Astrocyte (in vitro differentiated cells and primary cell): Measurements from ENCODE around the gene GIPC1. TPM values are rescaled to one million over a fixed set of nuclear protein-coding genes. Genes with fewer than 3 reads are reported as not detected.

Source experiments
- DNase-seq: peaks from one replicate; pipeline ENCODE4 v3.0.0-alpha.2; 2010; ENCODE audit warnings: low read depth
- FAIRE-seq: peaks from 2 replicates; lab custom pipeline; 2011; peaks lifted over from hg19 to GRCh38; lab: Jason Lieb, UNC
- H2AFZ ChIP-seq: 2 replicates; pipeline ENCODE4 v1.6.0; 2012; ENCODE audit warnings: low read depth, low read length, inconsistent platforms
- H3K27ac ChIP-seq: 2 replicates; pipeline ENCODE4 v1.5.1; 2011; ENCODE audit warnings: low read depth, low read length, inconsistent platforms
- H3K27me3 ChIP-seq: 2 replicates; pipeline ENCODE4 v1.6.0; 2011; ENCODE audit warnings: low read length, inconsistent platforms; ENCODE audit not compliant: insufficient read depth
- H3K36me3 ChIP-seq: 2 replicates; pipeline ENCODE4 v1.5.1; 2011; ENCODE audit warnings: low read length, inconsistent platforms; ENCODE audit not compliant: insufficient read depth
- H3K4me1 ChIP-seq: 2 replicates; pipeline ENCODE4 v1.5.1; 2011; ENCODE audit warnings: low read length, inconsistent platforms; ENCODE audit not compliant: insufficient read depth
- H3K4me2 ChIP-seq: 2 replicates; pipeline ENCODE4 v1.6.0; 2012; ENCODE audit warnings: low read length, inconsistent platforms
- H3K4me3 ChIP-seq: 2 replicates; pipeline ENCODE4 v1.5.1; 2011; ENCODE audit warnings: low read depth, mild to moderate bottlenecking, low read length, inconsistent platforms; ENCODE audit not compliant: insufficient read depth
- H3K79me2 ChIP-seq: 2 replicates; pipeline ENCODE4 v1.6.0; 2012; ENCODE audit warnings: mild to moderate bottlenecking, low read length, inconsistent platforms; ENCODE audit not compliant: insufficient read depth
- H3K9ac ChIP-seq: 2 replicates; pipeline ENCODE4 v1.6.0; 2012; ENCODE audit warnings: mild to moderate bottlenecking, low read length, inconsistent platforms
- H3K9me3 ChIP-seq: 2 replicates; pipeline ENCODE4 v1.5.1; 2012; ENCODE audit warnings: low read depth, mild to moderate bottlenecking, low read length, inconsistent platforms; ENCODE audit not compliant: insufficient read depth
- H4K20me1 ChIP-seq: 2 replicates; pipeline ENCODE4 v1.6.0; 2012; ENCODE audit warnings: low read length, inconsistent platforms; ENCODE audit not compliant: insufficient read depth
- H3K27ac Mint-ChIP-seq: one replicate; pipeline ENCODE4 v1.8.0; 2021; ENCODE audit warnings: mild to moderate bottlenecking, mixed read lengths; ENCODE audit not compliant: unreplicated experiment
- H3K27me3 Mint-ChIP-seq: one replicate; pipeline ENCODE4 v1.8.0; 2021; ENCODE audit warnings: low read depth, mixed read lengths; ENCODE audit not compliant: unreplicated experiment
- H3K36me3 Mint-ChIP-seq: one replicate; pipeline ENCODE4 v1.8.0; 2021; ENCODE audit warnings: low read depth, mixed read lengths; ENCODE audit not compliant: unreplicated experiment
- H3K4me1 Mint-ChIP-seq: one replicate; pipeline ENCODE4 v1.8.0; 2021; ENCODE audit warnings: low read depth, mixed read lengths; ENCODE audit not compliant: unreplicated experiment
- H3K4me3 Mint-ChIP-seq: one replicate; pipeline ENCODE4 v1.8.0; 2021; ENCODE audit warnings: mild to moderate bottlenecking, moderate library complexity, mixed read lengths; ENCODE audit not compliant: unreplicated experiment
- H3K9me3 Mint-ChIP-seq: one replicate; pipeline ENCODE4 v1.8.0; 2021; ENCODE audit warnings: mild to moderate bottlenecking, mixed read lengths; ENCODE audit not compliant: unreplicated experiment
- CTCF ChIP-seq: IDR thresholded peaks from 2 replicates; pipeline ENCODE4 v1.5.1; 2011; ENCODE audit warnings: low read depth, mild to moderate bottlenecking, inconsistent platforms, low read length, moderate library complexity; ENCODE audit not compliant: insufficient read depth
- EZH2 ChIP-seq: IDR thresholded peaks from 2 replicates; pipeline ENCODE4 v1.6.1; 2012; ENCODE audit warnings: mild to moderate bottlenecking, low read length, inconsistent platforms; ENCODE audit not compliant: insufficient read depth
- total RNA-seq: library from RNA; stranded (reverse); gene quantifications from 2 replicates; pipeline ENCODE4 v1.2.1, GENCODE V29; 2021

The GIPC1 gene
- total RNA-seq, 1 donor from 2014 or later, result 169 TPM

GRCh38 chr19:14514215-14514863 lies 18.4 kb upstream of the GIPC1 start:
- H3K4me3 Mint-ChIP-seq, result peak overlapping the region; percentile 37

GRCh38 chr19:14512406-14512961 lies 16.6 kb upstream of the GIPC1 start:
- H3K9ac ChIP-seq, result no peak overlapping the region
- Mint-ChIP-seq H3K36me3 (peaks cover 23% of the 10 kb centered on the region), H3K4me3 (no peak overlapping the region), H3K27me3 (no peaks in the 10 kb centered on the region), H3K9me3 (peaks cover 2% of the 10 kb centered on the region), H3K4me1 (peaks cover 34% of the 10 kb centered on the region), H3K27ac (no peak overlapping the region)
- H2AFZ ChIP-seq, result no peak overlapping the region
- H3K27me3 ChIP-seq, result no peaks in the 10 kb centered on the region
- TF ChIP-seq EZH2 (no peak), CTCF (no peak)
- peaks cover 24% of the 10 kb centered on the region for H3K36me3 ChIP-seq
- H4K20me1 ChIP-seq, result peaks cover 38% of the 10 kb centered on the region
- peaks cover 35% of the 10 kb centered on the region for H3K79me2 ChIP-seq
- H3K9me3 ChIP-seq, result no peaks in the 10 kb centered on the region
- FAIRE-seq (no peak), DNase-seq (no peak)
- no peak overlapping the region for H3K4me2 ChIP-seq
- H3K4me1 ChIP-seq, result peaks cover 31% of the 10 kb centered on the region
- H3K27ac ChIP-seq, result no peak overlapping the region
- H3K4me3 ChIP-seq, result no peak overlapping the region

More at GRCh38 chr19:14514215-14514863, 18.4 kb upstream of the GIPC1 start:
- H3K27ac Mint-ChIP-seq, result no peak overlapping the region
- peaks cover 24% of the 10 kb centered on the region for H3K36me3 ChIP-seq
- H3K4me1 ChIP-seq, result peaks cover 34% of the 10 kb centered on the region
- H3K9me3 Mint-ChIP-seq, result peaks cover 2% of the 10 kb centered on the region
- H4K20me1 ChIP-seq, result peaks cover 39% of the 10 kb centered on the region
- FAIRE-seq, result no peak
- peaks cover 42% of the 10 kb centered on the region for H3K79me2 ChIP-seq
- H3K9ac ChIP-seq, result no peak overlapping the region
- H3K9me3 ChIP-seq, result no peaks in the 10 kb centered on the region
- no peak for DNase-seq
- peaks cover 23% of the 10 kb centered on the region for H3K36me3 Mint-ChIP-seq
- no peak overlapping the region for H3K4me3 ChIP-seq
- no peak overlapping the region for H3K27ac ChIP-seq
- H3K27me3 Mint-ChIP-seq, result no peaks in the 10 kb centered on the region
- H3K27me3 ChIP-seq, result no peaks in the 10 kb centered on the region
- TF ChIP-seq CTCF, result no peak
- no peak for TF ChIP-seq EZH2
- peaks cover 31% of the 10 kb centered on the region for H3K4me1 Mint-ChIP-seq
- peak overlapping the region; percentile 5 for H3K4me2 ChIP-seq
- no peak overlapping the region for H2AFZ ChIP-seq

- H3K36me3 ChIP-seq, result peaks cover 22% of the 10 kb centered on the region
- Mint-ChIP-seq H3K27me3 (no peaks in the 10 kb centered on the region), H3K4me3 (no peak overlapping the region), H3K9me3 (peaks cover 2% of the 10 kb centered on the region), H3K4me1 (peaks cover 29% of the 10 kb centered on the region), H3K27ac (peak overlapping the region; percentile 91), H3K36me3 (peaks cover 17% of the 10 kb centered on the region)
- TF ChIP-seq CTCF (no peak), EZH2 (no peak)
- H3K4me1 ChIP-seq, result peaks cover 30% of the 10 kb centered on the region
- no peak for DNase-seq
- H2AFZ ChIP-seq, result no peak overlapping the region
- H3K9ac ChIP-seq, result no peak overlapping the region
- H3K27me3 ChIP-seq, result no peaks in the 10 kb centered on the region
- peak overlapping the region; percentile 63 for H3K4me2 ChIP-seq
- H3K27ac ChIP-seq, result no peak overlapping the region
- H3K4me3 ChIP-seq, result no peak overlapping the region
- H4K20me1 ChIP-seq, result peaks cover 25% of the 10 kb centered on the region
- FAIRE-seq, result no peak
- peaks cover 22% of the 10 kb centered on the region for H3K79me2 ChIP-seq
- no peaks in the 10 kb centered on the region for H3K9me3 ChIP-seq
Observed at GRCh38 chr19:14511229-14511593, 15.3 kb upstream of the GIPC1 start.
